GM23338 (cell line): ENCODE results near the gene KCNQ1OT1. TPM values are rescaled to one million over a fixed set of nuclear protein-coding genes. Genes with fewer than 3 reads are reported as not detected.

Source experiments
- ATAC-seq: fragments of 200-7000 bp; cut with Tn5 transposase; 3 replicates; pipeline ENCODE4 v1.9.1; 2020
- DNase-seq: peaks from one replicate; pipeline ENCODE4 v3.0.0-alpha.2; 2015; ENCODE audit warnings: low spot score
- H2AFZ ChIP-seq: fragments of 200-600 bp; sonication (generic); 2 replicates; pipeline ENCODE4 v1.8.0; 2016; ENCODE audit warnings: antibody characterized with exemption, mild to moderate bottlenecking, moderate library complexity
- H3F3A ChIP-seq: fragments of 200-600 bp; sonication (generic); replicated peaks from 2 replicates; pipeline ENCODE4 v1.8.0; 2017; ENCODE audit warnings: antibody characterized with exemption, mixed run types, low read depth
- H3K27ac ChIP-seq: fragments of 200-600 bp; sonication (generic); 2 replicates; pipeline ENCODE4 v1.6.1; 2016; ENCODE audit warnings: low read depth
- H3K27me3 ChIP-seq: fragments of 200-600 bp; sonication (generic); 2 replicates; pipeline ENCODE4 v1.8.0; 2016; ENCODE audit warnings: mild to moderate bottlenecking, mixed run types, moderate library complexity; ENCODE audit not compliant: insufficient read depth
- H3K36me3 ChIP-seq: fragments of 200-600 bp; sonication (generic); 2 replicates; pipeline ENCODE4 v1.8.0; 2016; ENCODE audit warnings: mild to moderate bottlenecking; ENCODE audit not compliant: insufficient read depth
- H3K4me1 ChIP-seq: fragments of 200-600 bp; sonication (generic); 2 replicates; pipeline ENCODE4 v1.8.0; 2016; ENCODE audit warnings: mild to moderate bottlenecking, moderate library complexity; ENCODE audit not compliant: insufficient read depth
- H3K4me2 ChIP-seq: fragments of 200-600 bp; sonication (generic); 2 replicates; pipeline ENCODE4 v1.7.1; 2017; ENCODE audit warnings: mixed run types
- H3K4me3 ChIP-seq: fragments of 200-600 bp; sonication (generic); 2 replicates; pipeline ENCODE4 v1.6.1; 2016; ENCODE audit warnings: mixed run types
- H3K79me2 ChIP-seq: fragments of 200-600 bp; sonication (generic); replicated peaks from 2 replicates; pipeline ENCODE4 v1.8.0; 2017; ENCODE audit warnings: mild to moderate bottlenecking; ENCODE audit not compliant: insufficient read depth
- H3K9me2 ChIP-seq: fragments of 200-600 bp; sonication (generic); 2 replicates; pipeline ENCODE4 v1.8.0; 2017; ENCODE audit not compliant: insufficient read depth
- H4K20me1 ChIP-seq: fragments of 200-600 bp; sonication (generic); replicated peaks from 2 replicates; pipeline ENCODE4 v1.8.0; 2017; ENCODE audit warnings: mild to moderate bottlenecking; ENCODE audit not compliant: insufficient read depth
- H3K27ac Mint-ChIP-seq: 2 replicates; pipeline ENCODE4 v1.8.0; 2020; ENCODE audit warnings: inconsistent platforms, mild to moderate bottlenecking, moderate library complexity, mixed read lengths
- H3K27me3 Mint-ChIP-seq: 3 replicates; pipeline ENCODE4 v1.8.0; 2022; ENCODE audit warnings: low read depth, mild to moderate bottlenecking, moderate library complexity, mixed read lengths, inconsistent platforms; ENCODE audit not compliant: insufficient read depth, poor library complexity
- H3K36me3 Mint-ChIP-seq: 3 replicates; pipeline ENCODE4 v1.8.0; 2021; ENCODE audit warnings: low read depth, mild to moderate bottlenecking, inconsistent platforms, moderate library complexity, mixed read lengths
- H3K4me1 Mint-ChIP-seq: 3 replicates; pipeline ENCODE4 v1.8.0; 2020; ENCODE audit warnings: mild to moderate bottlenecking, inconsistent platforms, mixed read lengths
- H3K4me3 Mint-ChIP-seq: 3 replicates; pipeline ENCODE4 v1.8.0; 2021; ENCODE audit warnings: moderate library complexity, mild to moderate bottlenecking, inconsistent platforms, mixed read lengths
- H3K9me3 Mint-ChIP-seq: 3 replicates; pipeline ENCODE4 v1.8.0; 2020; ENCODE audit warnings: moderate library complexity, mild to moderate bottlenecking, inconsistent platforms, mixed read lengths
- CREB1 ChIP-seq: fragments of 250-450 bp; sonication (Bioruptor Pico); IDR thresholded peaks from 2 replicates; pipeline ENCODE4 v1.5.0; 2020; ENCODE audit warnings: low read depth, mild to moderate bottlenecking, moderate library complexity
- EZH2 ChIP-seq: fragments of 200-600 bp; sonication (generic); IDR thresholded peaks from one replicate; pipeline ENCODE4 v1.8.0; 2017; ENCODE audit warnings: antibody characterized with exemption, mild to moderate bottlenecking, low read depth; ENCODE audit not compliant: unreplicated experiment
- EZH2phosphoT487 ChIP-seq: fragments of 200-600 bp; sonication (generic); IDR thresholded peaks from one replicate; pipeline ENCODE4 v1.8.1; 2018; ENCODE audit warnings: antibody characterized with exemption; ENCODE audit not compliant: unreplicated experiment
- JUNB ChIP-seq: IDR thresholded peaks from one replicate; pipeline ENCODE4 v1.6.1; 2016; ENCODE audit warnings: antibody characterized with exemption; ENCODE audit not compliant: unreplicated experiment
- NANOG ChIP-seq: IDR thresholded peaks from 2 replicates; pipeline ENCODE4 v1.6.1; 2016; ENCODE audit warnings: antibody characterized with exemption, borderline replicate concordance
- POLR2AphosphoS5 ChIP-seq: IDR thresholded peaks from 2 replicates; pipeline ENCODE4 v1.6.1; 2016; ENCODE audit warnings: antibody characterized with exemption, low read depth
- STAT1 ChIP-seq: IDR thresholded peaks from one replicate; pipeline ENCODE4 v1.6.1; 2016; ENCODE audit warnings: antibody characterized with exemption; ENCODE audit not compliant: unreplicated experiment
- ZNF114 ChIP-seq: fragments of 250-450 bp; sonication (Bioruptor Pico); IDR thresholded peaks from 2 replicates; pipeline ENCODE4 v1.5.0; 2020; ENCODE audit warnings: mild to moderate bottlenecking, moderate library complexity
- ZNF331 ChIP-seq: fragments of 250-450 bp; sonication (Bioruptor Pico); IDR thresholded peaks from 2 replicates; pipeline ENCODE4 v1.5.0; 2020; ENCODE audit warnings: low read depth, mild to moderate bottlenecking, moderate library complexity
- polyA plus RNA-seq: library from polyadenylated mRNA; unstranded; fragments of >200 nt; fragmentation: Nextera tagmentation; extraction: Ambion mirVana; gene quantifications from 2 replicates; pipeline ENCODE4 v1.2.1, GENCODE V29; 2016
- total RNA-seq: library from RNA; depleted of rRNA; stranded (reverse); fragments of >200 nt; shearing (Covaris generic); gene quantifications from 2 replicates; pipeline ENCODE4 v1.2.3, GENCODE V29; 2014
- TF ChIP-seq, protein P1 (sequence below), 2 experiments: fragments of 200-600 bp in 1 of 2; sonication (generic) in 1 of 2; conservative IDR thresholded peaks; 2 replicates each; pipeline versions ENCODE4 v1.5.1 to v1.6.1; 2016 to 2017; ENCODE audit warnings: antibody characterized with exemption in 2 of 2, low read depth in 2 of 2, mild to moderate bottlenecking in 2 of 2, moderate library complexity in 1 of 2
- TF ChIP-seq, protein P2 (sequence below): fragments of 250-450 bp; sonication (Bioruptor Pico); IDR thresholded peaks from 2 replicates; pipeline ENCODE4 v1.5.0; 2020; ENCODE audit warnings: mild to moderate bottlenecking, moderate library complexity
- TF ChIP-seq, protein P3 (sequence below): IDR thresholded peaks from 2 replicates; pipeline ENCODE4 v1.6.1; 2016; ENCODE audit warnings: antibody characterized with exemption

KCNQ1OT1 gene
- total and polyA plus RNA-seq, 2 experiments from 2014 or later: 1.5 to 4.2 TPM

DNA sequence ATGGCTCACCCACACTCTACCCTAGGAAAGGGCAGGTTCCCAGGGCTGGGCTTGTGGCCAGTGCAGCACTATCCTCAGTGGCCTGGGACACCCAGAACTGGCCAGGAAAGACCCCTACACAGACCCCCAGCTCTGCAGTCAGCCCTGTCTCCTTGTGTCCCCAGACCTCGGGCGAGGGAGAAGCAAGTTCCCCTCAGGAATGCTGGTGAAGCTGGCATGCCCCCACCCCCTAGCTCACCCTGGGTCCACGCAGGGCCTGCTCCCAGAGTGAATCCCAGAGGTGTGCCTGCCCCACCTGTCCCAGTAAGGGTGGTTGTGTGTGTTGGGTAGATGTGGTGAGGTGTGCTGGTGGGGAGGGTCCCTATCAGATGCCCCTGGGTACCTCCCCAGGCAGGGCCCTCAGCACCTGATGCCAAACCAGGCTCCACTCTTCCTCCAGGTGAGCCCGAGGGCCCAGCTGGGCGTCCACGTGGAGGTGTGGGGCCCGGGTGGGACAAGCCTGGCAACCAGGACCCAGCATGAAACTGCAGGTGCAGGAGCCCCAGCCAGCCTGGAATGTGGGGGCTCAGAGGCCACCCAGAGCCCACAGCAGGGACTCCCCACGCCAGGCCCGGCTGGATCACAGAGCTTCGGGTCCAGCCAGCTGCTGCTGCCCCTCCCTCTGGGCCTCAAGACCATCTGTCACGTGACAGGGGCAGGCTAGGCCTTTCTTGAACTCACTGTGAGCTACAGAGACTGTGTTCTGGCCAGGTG lies 48.4 kb upstream of the KCNQ1OT1 start:
- H3K36me3 Mint-ChIP-seq: no peaks in the 10 kb centered on the region
- ATAC-seq (no peak), DNase-seq (no peak)
- Histone ChIP-seq H4K20me1 (no peaks in the 10 kb centered on the region), H3K79me2 (no peaks in the 10 kb centered on the region), H3K4me1 (no peaks in the 10 kb centered on the region), H3K9me2 (no peaks in the 10 kb centered on the region), H3K4me2 (no peak overlapping the region), H3K36me3 (no peaks in the 10 kb centered on the region), H2AFZ (no peak overlapping the region), H3K4me3 (no peak overlapping the region), H3K27ac (no peak overlapping the region), H3F3A (no peaks in the 10 kb centered on the region), H3K27me3 (peaks cover 38% of the 10 kb centered on the region)
- peaks cover 61% of the 10 kb centered on the region for H3K27me3 Mint-ChIP-seq
- H3K4me1 Mint-ChIP-seq: peaks cover 3% of the 10 kb centered on the region; the same call in 1 of the 3 replicates
- H3K9me3 Mint-ChIP-seq: no peaks in the 10 kb centered on the region
- H3K27ac Mint-ChIP-seq: no peak overlapping the region
- TF ChIP-seq EZH2 (no peak), JUNB (no peak), NANOG (no peak), ZNF331 (CRISPR knock-in tag) (no peak), STAT1 (no peak), EZH2phosphoT487 (no peak), POLR2AphosphoS5 (no peak), ZNF114 (CRISPR knock-in tag) (no peak), CREB1 (no peak)
- TF ChIP-seq, protein P1, sequence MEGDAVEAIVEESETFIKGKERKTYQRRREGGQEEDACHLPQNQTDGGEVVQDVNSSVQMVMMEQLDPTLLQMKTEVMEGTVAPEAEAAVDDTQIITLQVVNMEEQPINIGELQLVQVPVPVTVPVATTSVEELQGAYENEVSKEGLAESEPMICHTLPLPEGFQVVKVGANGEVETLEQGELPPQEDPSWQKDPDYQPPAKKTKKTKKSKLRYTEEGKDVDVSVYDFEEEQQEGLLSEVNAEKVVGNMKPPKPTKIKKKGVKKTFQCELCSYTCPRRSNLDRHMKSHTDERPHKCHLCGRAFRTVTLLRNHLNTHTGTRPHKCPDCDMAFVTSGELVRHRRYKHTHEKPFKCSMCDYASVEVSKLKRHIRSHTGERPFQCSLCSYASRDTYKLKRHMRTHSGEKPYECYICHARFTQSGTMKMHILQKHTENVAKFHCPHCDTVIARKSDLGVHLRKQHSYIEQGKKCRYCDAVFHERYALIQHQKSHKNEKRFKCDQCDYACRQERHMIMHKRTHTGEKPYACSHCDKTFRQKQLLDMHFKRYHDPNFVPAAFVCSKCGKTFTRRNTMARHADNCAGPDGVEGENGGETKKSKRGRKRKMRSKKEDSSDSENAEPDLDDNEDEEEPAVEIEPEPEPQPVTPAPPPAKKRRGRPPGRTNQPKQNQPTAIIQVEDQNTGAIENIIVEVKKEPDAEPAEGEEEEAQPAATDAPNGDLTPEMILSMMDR (conservative IDR thresholded peaks at IDR 0.05; ENCODE audit: low read depth in 2 of 2): no peak
- TF ChIP-seq, protein P2, sequence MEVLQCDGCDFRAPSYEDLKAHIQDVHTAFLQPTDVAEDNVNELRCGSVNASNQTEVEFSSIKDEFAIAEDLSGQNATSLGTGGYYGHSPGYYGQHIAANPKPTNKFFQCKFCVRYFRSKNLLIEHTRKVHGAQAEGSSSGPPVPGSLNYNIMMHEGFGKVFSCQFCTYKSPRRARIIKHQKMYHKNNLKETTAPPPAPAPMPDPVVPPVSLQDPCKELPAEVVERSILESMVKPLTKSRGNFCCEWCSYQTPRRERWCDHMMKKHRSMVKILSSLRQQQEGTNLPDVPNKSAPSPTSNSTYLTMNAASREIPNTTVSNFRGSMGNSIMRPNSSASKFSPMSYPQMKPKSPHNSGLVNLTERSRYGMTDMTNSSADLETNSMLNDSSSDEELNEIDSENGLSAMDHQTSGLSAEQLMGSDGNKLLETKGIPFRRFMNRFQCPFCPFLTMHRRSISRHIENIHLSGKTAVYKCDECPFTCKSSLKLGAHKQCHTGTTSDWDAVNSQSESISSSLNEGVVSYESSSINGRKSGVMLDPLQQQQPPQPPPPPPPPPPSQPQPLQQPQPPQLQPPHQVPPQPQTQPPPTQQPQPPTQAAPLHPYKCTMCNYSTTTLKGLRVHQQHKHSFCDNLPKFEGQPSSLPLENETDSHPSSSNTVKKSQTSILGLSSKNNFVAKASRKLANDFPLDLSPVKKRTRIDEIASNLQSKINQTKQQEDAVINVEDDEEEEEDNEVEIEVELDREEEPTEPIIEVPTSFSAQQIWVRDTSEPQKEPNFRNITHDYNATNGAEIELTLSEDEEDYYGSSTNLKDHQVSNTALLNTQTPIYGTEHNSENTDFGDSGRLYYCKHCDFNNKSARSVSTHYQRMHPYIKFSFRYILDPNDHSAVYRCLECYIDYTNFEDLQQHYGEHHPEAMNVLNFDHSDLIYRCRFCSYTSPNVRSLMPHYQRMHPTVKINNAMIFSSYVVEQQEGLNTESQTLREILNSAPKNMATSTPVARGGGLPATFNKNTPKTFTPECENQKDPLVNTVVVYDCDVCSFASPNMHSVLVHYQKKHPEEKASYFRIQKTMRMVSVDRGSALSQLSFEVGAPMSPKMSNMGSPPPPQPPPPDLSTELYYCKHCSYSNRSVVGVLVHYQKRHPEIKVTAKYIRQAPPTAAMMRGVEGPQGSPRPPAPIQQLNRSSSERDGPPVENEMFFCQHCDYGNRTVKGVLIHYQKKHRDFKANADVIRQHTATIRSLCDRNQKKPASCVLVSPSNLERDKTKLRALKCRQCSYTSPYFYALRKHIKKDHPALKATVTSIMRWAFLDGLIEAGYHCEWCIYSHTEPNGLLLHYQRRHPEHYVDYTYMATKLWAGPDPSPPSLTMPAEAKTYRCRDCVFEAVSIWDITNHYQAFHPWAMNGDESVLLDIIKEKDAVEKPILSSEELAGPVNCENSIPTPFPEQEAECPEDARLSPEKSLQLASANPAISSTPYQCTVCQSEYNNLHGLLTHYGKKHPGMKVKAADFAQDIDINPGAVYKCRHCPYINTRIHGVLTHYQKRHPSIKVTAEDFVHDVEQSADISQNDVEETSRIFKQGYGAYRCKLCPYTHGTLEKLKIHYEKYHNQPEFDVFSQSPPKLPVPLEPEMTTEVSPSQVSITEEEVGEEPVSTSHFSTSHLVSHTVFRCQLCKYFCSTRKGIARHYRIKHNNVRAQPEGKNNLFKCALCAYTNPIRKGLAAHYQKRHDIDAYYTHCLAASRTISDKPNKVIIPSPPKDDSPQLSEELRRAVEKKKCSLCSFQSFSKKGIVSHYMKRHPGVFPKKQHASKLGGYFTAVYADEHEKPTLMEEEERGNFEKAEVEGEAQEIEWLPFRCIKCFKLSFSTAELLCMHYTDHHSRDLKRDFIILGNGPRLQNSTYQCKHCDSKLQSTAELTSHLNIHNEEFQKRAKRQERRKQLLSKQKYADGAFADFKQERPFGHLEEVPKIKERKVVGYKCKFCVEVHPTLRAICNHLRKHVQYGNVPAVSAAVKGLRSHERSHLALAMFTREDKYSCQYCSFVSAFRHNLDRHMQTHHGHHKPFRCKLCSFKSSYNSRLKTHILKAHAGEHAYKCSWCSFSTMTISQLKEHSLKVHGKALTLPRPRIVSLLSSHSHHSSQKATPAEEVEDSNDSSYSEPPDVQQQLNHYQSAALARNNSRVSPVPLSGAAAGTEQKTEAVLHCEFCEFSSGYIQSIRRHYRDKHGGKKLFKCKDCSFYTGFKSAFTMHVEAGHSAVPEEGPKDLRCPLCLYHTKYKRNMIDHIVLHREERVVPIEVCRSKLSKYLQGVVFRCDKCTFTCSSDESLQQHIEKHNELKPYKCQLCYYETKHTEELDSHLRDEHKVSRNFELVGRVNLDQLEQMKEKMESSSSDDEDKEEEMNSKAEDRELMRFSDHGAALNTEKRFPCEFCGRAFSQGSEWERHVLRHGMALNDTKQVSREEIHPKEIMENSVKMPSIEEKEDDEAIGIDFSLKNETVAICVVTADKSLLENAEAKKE: no peak
- TF ChIP-seq, protein P3, sequence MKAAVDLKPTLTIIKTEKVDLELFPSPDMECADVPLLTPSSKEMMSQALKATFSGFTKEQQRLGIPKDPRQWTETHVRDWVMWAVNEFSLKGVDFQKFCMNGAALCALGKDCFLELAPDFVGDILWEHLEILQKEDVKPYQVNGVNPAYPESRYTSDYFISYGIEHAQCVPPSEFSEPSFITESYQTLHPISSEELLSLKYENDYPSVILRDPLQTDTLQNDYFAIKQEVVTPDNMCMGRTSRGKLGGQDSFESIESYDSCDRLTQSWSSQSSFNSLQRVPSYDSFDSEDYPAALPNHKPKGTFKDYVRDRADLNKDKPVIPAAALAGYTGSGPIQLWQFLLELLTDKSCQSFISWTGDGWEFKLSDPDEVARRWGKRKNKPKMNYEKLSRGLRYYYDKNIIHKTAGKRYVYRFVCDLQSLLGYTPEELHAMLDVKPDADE: no peak
- no peak overlapping the region for H3K4me3 Mint-ChIP-seq
